ENCODE measurements around the gene CARS1.
"Not testable (repeated sequence)": the region's sequence is repeated elsewhere in the genome, so short reads cannot be mapped to it uniquely, and the experiment has no call there.

Gene CARS1

DNA sequence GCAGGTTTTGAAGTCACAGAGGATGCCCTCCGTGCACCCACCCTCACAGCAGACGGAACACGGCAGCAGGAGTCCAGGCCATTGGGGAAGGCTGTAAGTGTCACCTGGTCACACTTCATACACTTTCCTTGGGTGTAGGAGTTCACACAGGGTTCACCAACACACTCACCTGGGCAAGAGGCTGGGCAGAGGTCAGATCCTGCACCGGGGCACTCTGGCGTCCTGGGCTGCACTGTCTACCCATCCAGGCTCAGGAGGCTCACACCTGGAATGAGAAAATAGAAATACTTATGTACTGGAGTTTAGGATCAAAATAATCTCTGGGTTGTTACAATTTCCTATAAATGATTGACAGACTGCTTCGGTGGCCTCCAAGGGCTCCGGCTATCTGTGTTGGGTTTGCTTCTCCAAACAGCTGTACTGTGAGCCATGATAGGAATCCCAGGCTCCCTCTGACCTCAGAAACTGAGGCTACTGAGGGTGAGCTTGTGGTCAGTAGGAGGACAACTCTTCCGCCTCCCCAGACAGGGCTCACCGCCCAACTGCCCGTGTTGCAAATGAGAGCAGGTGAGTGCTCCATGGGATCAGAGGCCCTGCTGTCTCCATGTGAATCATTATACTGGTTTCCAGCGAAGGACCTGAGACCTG lies 20.1 kb upstream of the CARS1 start:
- TF ChIP-seq, protein P1, sequence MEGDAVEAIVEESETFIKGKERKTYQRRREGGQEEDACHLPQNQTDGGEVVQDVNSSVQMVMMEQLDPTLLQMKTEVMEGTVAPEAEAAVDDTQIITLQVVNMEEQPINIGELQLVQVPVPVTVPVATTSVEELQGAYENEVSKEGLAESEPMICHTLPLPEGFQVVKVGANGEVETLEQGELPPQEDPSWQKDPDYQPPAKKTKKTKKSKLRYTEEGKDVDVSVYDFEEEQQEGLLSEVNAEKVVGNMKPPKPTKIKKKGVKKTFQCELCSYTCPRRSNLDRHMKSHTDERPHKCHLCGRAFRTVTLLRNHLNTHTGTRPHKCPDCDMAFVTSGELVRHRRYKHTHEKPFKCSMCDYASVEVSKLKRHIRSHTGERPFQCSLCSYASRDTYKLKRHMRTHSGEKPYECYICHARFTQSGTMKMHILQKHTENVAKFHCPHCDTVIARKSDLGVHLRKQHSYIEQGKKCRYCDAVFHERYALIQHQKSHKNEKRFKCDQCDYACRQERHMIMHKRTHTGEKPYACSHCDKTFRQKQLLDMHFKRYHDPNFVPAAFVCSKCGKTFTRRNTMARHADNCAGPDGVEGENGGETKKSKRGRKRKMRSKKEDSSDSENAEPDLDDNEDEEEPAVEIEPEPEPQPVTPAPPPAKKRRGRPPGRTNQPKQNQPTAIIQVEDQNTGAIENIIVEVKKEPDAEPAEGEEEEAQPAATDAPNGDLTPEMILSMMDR (IDR thresholded peaks at IDR 0.05; ENCODE audit: control extremely low read depth, extremely low read depth, low read depth, missing control alignments) = no peak
- ChIA-PET CTCF (interaction anchor here (1.2 to 1.3 kb wide), 2 partner anchors 14 to 27 kb away, joined by 3 to 8 read pairs; no protein-coding TSS in a partner anchor), POLR2A (no interaction called here)
- DNase-seq (ENCODE audit: extremely low spot score) = no peak

DNA sequence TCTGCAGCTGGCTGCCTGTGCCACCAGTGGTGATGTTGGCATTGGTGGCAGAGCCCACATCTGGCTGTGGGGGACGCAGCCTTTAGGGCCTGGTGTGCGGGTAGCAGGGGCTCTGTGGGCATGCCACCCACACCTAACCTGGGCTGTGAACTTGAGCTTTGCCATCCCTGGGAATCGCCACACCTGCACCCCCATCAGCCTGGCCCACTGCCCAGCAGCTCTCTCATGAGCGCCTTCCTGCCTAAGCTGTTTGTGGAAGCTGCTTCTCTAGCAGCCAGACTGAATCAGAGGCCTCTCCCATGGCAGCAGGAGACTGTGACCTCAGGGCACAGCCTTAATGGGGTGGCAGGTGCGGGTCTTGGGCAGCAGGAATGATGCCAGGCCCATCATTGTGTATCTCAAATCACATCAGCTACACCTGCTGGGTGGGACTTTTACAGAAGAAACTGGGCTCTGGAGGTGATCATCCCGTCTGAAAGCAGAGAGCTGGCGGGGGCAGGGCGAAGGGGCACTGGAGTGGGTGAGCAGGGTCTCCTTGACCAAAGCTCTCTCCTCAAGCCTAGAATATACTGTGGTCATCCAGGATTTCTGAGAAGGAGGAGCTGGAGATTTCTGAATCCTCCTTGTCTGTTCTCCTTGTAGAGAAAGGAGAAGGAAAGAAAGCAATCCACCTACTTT lies 17.8 kb upstream of the CARS1 start:
- POLR2A ChIA-PET = no interaction called here
- TF ChIP-seq, protein P1 (IDR thresholded peaks at IDR 0.05; ENCODE audit: control extremely low read depth, extremely low read depth, low read depth, missing control alignments) = no peak
- DNase-seq (ENCODE audit: extremely low spot score) = no peak
- CTCF ChIA-PET = interaction anchor here (1.2 to 2.5 kb wide), 3 partner anchors 14 to 25 kb away, joined by 3 to 16 read pairs (median 5); no protein-coding TSS in a partner anchor

DNA sequence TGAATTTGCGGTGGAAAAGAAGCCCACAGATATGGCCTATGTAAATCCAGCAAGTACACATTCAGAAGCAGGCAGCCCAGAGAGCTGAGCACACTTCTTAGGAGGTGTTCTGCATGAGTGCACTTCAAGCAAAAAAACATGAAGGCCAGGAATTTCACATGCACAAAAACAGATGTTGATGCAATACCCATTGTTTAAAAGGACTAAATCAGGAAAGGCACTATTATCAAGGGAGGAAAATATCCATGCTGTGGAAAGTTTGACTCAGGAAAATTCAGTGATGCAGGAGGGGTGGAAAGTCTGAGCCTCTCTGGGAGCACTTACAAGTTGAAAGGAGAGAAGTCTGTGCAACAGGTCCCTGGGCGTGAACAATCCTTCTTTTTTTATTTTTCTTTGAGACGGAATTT lies 15.8 kb upstream of the CARS1 start:
- ChIA-PET CTCF (interaction anchor here (0.7 to 1.8 kb wide), 2 partner anchors 18 to 20 kb away, joined by 4 to 8 read pairs; no protein-coding TSS in a partner anchor), POLR2A (no interaction called here)
- TF ChIP-seq, protein P1 (IDR thresholded peaks at IDR 0.05; ENCODE audit: control extremely low read depth, extremely low read depth, low read depth, missing control alignments) = no peak
- DNase-seq (ENCODE audit: extremely low spot score) = no peak

DNA sequence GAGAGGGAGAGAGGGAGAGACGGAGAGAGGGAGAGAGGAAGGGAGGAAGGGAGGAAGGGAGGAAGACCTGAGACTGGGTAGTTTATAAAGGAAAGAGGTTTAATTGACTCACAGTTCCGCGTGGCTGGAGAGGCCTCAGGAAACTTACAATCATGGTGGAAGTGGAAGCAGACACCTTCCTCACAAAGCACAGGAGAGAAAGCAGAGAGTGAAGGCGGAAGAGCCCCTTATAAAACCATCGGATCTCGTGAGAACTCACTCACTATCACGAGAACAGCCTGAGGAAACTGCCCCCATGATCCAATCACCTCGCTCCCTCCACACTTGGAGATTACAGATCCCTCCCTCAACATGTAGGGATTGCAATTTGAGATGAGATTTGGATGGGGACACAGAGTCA lies 12.2 kb upstream of the CARS1 start:
- CTCF ChIA-PET = interaction anchor here (1.4 kb wide), 1 partner anchor 22 kb away, joined by 5 read pairs; no protein-coding TSS in a partner anchor
- no peak for DNase-seq (ENCODE audit: extremely low spot score)
- POLR2A ChIA-PET = no interaction called here
- TF ChIP-seq, protein P1 (IDR thresholded peaks at IDR 0.05; ENCODE audit: control extremely low read depth, extremely low read depth, low read depth, missing control alignments) = no peak

DNA sequence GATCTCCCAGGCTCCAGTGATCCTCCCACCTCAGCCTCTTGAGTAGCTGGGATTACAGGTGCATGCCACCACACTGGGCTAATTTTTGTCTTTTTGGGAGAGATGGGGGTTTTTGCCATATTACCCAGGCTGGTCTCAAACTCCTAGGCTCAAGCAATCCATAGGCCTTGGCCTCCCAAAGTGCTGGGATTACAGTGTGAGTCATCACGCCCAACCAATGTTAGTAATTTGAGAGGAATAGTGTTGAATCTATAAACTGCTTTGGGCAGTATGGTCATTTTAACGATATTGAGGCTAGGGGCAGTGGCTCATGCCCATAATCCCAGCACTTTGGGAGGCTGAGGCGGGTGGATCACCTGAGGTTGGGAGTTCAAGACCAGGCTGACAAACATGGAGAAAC lies 9.1 kb upstream of the CARS1 start:
- POLR2A ChIA-PET; DNase-seq (ENCODE audit: extremely low spot score); CTCF ChIA-PET: not testable (repeated sequence)

DNA sequence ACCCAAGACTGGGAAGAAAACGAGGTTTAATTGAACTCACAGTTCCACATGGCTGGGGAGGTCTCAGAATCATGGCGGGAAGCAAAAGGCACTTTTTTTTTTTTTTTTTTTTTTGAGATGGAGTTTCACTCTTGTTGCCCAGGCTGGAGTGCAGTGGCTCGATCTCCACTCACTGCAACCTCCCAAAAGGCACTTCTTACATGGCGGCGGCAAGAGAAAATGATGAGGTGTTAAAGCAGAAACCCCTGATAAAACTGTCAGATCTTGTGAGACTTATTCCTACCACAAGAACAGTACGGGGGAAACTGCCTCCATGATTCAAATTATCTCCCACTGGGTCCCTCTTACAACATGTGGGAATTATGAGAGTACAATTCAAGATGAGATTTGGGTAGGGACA lies 7.5 kb upstream of the CARS1 start:
- POLR2A ChIA-PET; DNase-seq (ENCODE audit: extremely low spot score); CTCF ChIA-PET: not testable (repeated sequence)

DNA sequence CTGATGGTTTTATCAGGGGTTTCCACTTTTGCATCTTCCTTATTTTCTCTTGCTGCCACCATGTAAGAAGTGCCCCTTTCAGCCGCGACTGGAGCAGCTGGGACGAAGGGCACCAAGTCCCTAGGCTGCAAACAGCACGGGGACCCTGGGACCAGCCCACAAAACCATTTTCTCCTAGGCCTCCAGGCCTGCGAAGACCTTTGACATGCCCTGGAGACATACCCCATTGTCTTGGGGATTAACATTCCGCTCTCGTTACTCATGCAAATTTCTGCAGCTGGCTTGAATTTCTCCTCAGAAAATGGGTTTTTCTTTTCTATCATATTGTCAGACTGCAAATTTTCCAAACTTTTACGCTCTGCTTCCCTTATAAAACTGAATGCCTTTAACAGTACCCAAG lies 6.7 kb upstream of the CARS1 start:
- POLR2A ChIA-PET; DNase-seq (ENCODE audit: extremely low spot score): not testable (repeated sequence)
- CTCF ChIA-PET = interaction anchor here (1.9 kb wide), 1 partner anchor 27 kb away, joined by 11 read pairs; no protein-coding TSS in a partner anchor

DNA sequence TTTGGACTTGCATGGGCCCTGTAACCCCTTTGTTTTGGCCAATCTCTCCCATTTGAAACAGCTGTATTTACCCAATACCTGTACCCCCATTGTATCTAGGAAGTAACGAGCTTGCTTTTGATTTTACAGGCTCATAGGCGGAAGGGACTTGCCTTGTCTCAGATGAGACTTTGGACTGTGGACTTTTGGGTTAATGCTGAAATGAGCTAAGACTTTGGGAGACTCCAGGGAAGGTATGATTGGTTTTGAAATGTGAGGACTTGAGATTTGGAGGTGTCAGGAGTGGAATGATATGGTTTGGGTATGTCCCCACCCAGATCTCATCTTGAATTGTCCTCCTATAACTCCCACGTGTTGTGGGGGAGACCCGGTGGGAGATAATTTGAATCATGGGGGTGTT lies 6.2 kb upstream of the CARS1 start:
- POLR2A ChIA-PET; DNase-seq (ENCODE audit: extremely low spot score): not testable (repeated sequence)
- CTCF ChIA-PET = interaction anchor here (1.1 to 1.9 kb wide), 2 partner anchors 15 to 27 kb away, joined by 4 to 11 read pairs; no protein-coding TSS in a partner anchor

All from GM10248 (cell line).